Progenitor cell of endocrine pancreas (in vitro differentiated cells): Measurements from ENCODE around the gene RAC2. TPM values are rescaled to one million over a fixed set of nuclear protein-coding genes. Genes with fewer than 3 reads are reported as not detected.

ENCODE experiments used
- DNase-seq: peaks from one replicate; pipeline ENCODE4 v3.0.0; 2021; ENCODE audit warnings: low spot score; ENCODE audit not compliant: unreplicated experiment
- H3K27ac Mint-ChIP-seq: 2 replicates; pipeline ENCODE4 v1.8.0; 2021; ENCODE audit warnings: mild to moderate bottlenecking, moderate library complexity, mixed read lengths
- H3K27me3 Mint-ChIP-seq: 2 replicates; pipeline ENCODE4 v1.8.0; 2021; ENCODE audit warnings: mixed read lengths
- H3K36me3 Mint-ChIP-seq: 2 replicates; pipeline ENCODE4 v1.8.0; 2022; ENCODE audit warnings: mixed read lengths; ENCODE audit not compliant: insufficient read depth
- H3K4me1 Mint-ChIP-seq: 2 replicates; pipeline ENCODE4 v1.8.0; 2021; ENCODE audit warnings: low read depth, mixed read lengths
- H3K4me3 Mint-ChIP-seq: 2 replicates; pipeline ENCODE4 v1.8.0; 2021; ENCODE audit warnings: low read depth, mild to moderate bottlenecking, moderate library complexity, mixed read lengths
- H3K9me3 Mint-ChIP-seq: 2 replicates; pipeline ENCODE4 v1.8.0; 2021; ENCODE audit warnings: low read depth, mixed read lengths
- CTCF ChIP-seq: fragments of 200-600 bp; sonication (generic); IDR thresholded peaks from one replicate; pipeline ENCODE4 v1.5.0; 2021; ENCODE audit warnings: antibody characterized with exemption, mild to moderate bottlenecking; ENCODE audit not compliant: unreplicated experiment
- total RNA-seq: library from RNA; stranded (reverse); gene quantifications from 2 replicates; pipeline ENCODE4 v1.2.1, GENCODE V29; 2021

The RAC2 gene
- total RNA-seq, 1 donor from 2014 or later: 1.7 TPM

- no peak overlapping the region for H3K4me3 Mint-ChIP-seq
- H3K36me3 Mint-ChIP-seq: no peaks in the 10 kb centered on the region
- peaks cover 12% of the 10 kb centered on the region for H3K27me3 Mint-ChIP-seq
- no peaks in the 10 kb centered on the region for H3K9me3 Mint-ChIP-seq
- peak overlapping the region; percentile 41 for H3K27ac Mint-ChIP-seq
- DNase-seq: no peak
- peaks cover 18% of the 10 kb centered on the region for H3K4me1 Mint-ChIP-seq
- TF ChIP-seq CTCF: no peak
Measured at GRCh38 chr22:37209140-37209845, 34.8 kb downstream of the RAC2 start.

- TF ChIP-seq CTCF: no peak
- H3K36me3 Mint-ChIP-seq: no peaks in the 10 kb centered on the region
Measured at GRCh38 chr22:37208401-37209139, 35.5 kb downstream of the RAC2 start.

GRCh38 chr22:37207981-37208380 lies 36.1 kb downstream of the RAC2 start:
- no peak for DNase-seq
- peaks cover 6% of the 10 kb centered on the region for H3K27me3 Mint-ChIP-seq
- TF ChIP-seq CTCF: no peak
- no peak overlapping the region for H3K27ac Mint-ChIP-seq
- no peak overlapping the region for H3K4me3 Mint-ChIP-seq
- H3K9me3 Mint-ChIP-seq: no peaks in the 10 kb centered on the region
- peaks cover 7% of the 10 kb centered on the region for H3K4me1 Mint-ChIP-seq
- no peaks in the 10 kb centered on the region for H3K36me3 Mint-ChIP-seq

More at GRCh38 chr22:37208401-37209139, 35.5 kb downstream of the RAC2 start:
- no peaks in the 10 kb centered on the region for H3K9me3 Mint-ChIP-seq
- H3K4me1 Mint-ChIP-seq: peaks cover 10% of the 10 kb centered on the region
- peaks cover 6% of the 10 kb centered on the region for H3K27me3 Mint-ChIP-seq
- no peak overlapping the region for H3K27ac Mint-ChIP-seq
- no peak for DNase-seq
- no peak overlapping the region for H3K4me3 Mint-ChIP-seq

GRCh38 chr22:37206841-37207821 lies 36.9 kb downstream of the RAC2 start:
- Mint-ChIP-seq H3K4me3 (no peak overlapping the region), H3K36me3 (no peaks in the 10 kb centered on the region), H3K4me1 (peaks cover 2% of the 10 kb centered on the region), H3K27me3 (peaks cover 6% of the 10 kb centered on the region), H3K9me3 (no peaks in the 10 kb centered on the region), H3K27ac (no peak overlapping the region)
- no peak for DNase-seq
- TF ChIP-seq CTCF: no peak
